Lung (tissue), 12 donors: ENCODE measurements around the gene DDX1. TPM values are rescaled to one million over a fixed set of nuclear protein-coding genes. Genes with fewer than 3 reads are reported as not detected.

Source experiments
- ATAC-seq: fragments of 200-7000 bp; cut with Tn5 transposase; one replicate; pipeline ENCODE4 v1.9.1; 2020; ENCODE audit warnings: moderate number of reproducible peaks; ENCODE audit not compliant: insufficient read depth, low FRiP score
- DNase-seq, 3 donors: peaks; one replicate each; pipeline ENCODE4 v3.0.0-alpha.2; 2013 to 2017
- H3K27ac ChIP-seq, 2 donors: one replicate each; pipeline ENCODE4 v1.5.1; 2013; ENCODE audit warnings: mild to moderate bottlenecking in 2 of 2, moderate library complexity in 2 of 2, control low read depth in 1 of 2, inconsistent platforms in 1 of 2, low read depth in 1 of 2, low read length in 1 of 2
- H3K27me3 ChIP-seq, 3 donors: one replicate each; pipeline ENCODE4 v1.5.1; 2013; ENCODE audit warnings: low read length in 2 of 3; ENCODE audit not compliant: control insufficient read depth in 3 of 3, insufficient read depth in 3 of 3
- H3K36me3 ChIP-seq, 4 donors: one replicate each; pipeline ENCODE4 v1.5.1; 2013; ENCODE audit warnings: low read length in 4 of 4, mild to moderate bottlenecking in 1 of 4, moderate library complexity in 1 of 4; ENCODE audit not compliant: control insufficient read depth in 4 of 4, insufficient read depth in 4 of 4
- H3K4me1 ChIP-seq, 5 donors: one replicate each; pipeline ENCODE4 v1.5.1; 2013; ENCODE audit warnings: low read length in 5 of 5, mild to moderate bottlenecking in 2 of 5, moderate library complexity in 1 of 5; ENCODE audit not compliant: control insufficient read depth in 5 of 5, insufficient read depth in 5 of 5
- H3K4me3 ChIP-seq: one replicate; pipeline ENCODE4 v1.5.1; 2013; ENCODE audit warnings: mild to moderate bottlenecking, control low read depth, moderate library complexity
- H3K9ac ChIP-seq, 2 donors: one replicate each; pipeline ENCODE4 v1.5.1; 2013; ENCODE audit warnings: low read length in 2 of 2, control low read depth in 1 of 2; ENCODE audit not compliant: insufficient read depth in 1 of 2
- H3K9me3 ChIP-seq, 4 donors: one replicate each; pipeline ENCODE4 v1.5.1; 2013; ENCODE audit warnings: low read length in 3 of 4, mild to moderate bottlenecking in 1 of 4, moderate library complexity in 1 of 4; ENCODE audit not compliant: control insufficient read depth in 4 of 4, insufficient read depth in 3 of 4
- WGBS, 2 donors: extraction: QIAGEN DNeasy Blood & Tissue Kit; methylation state at CpG; one replicate each; pipeline ENCODE4 v1.1.7; 2013; 5-methylcytosine and 5-hydroxymethylcytosine counted together
- polyA plus RNA-seq, 2 donors: library from polyadenylated mRNA; stranded (reverse); fragments of 200-250 nt; gene quantifications; one replicate each; pipeline ENCODE4 v1.2.1, GENCODE V29; 2013
- total RNA-seq, 2 donors: library from RNA; depleted of rRNA in 1 of 2; stranded (reverse); fragments of >200 nt in 1 of 2; gene quantifications; one replicate each; pipeline ENCODE4 v1.2.1, GENCODE V29; 2014 to 2021
- TF ChIP-seq, protein P1 (sequence below): IDR thresholded peaks from 2 replicates; pipeline ENCODE4 v1.5.1; 2012; ENCODE audit warnings: mild to moderate bottlenecking; ENCODE audit errors: control extremely low read depth, extremely low read depth
- donor health status: control.
- donor health status: control.
- donor health status: Bipolar disorder and iron deficiency.
- donor health status: healthy.
- donor health status: DM: yes; HTN: yes; CAD: no.

Gene DDX1
- total and polyA plus RNA-seq, 4 donors = 53.7 to 85.2 (median 60.5) TPM

DNA sequence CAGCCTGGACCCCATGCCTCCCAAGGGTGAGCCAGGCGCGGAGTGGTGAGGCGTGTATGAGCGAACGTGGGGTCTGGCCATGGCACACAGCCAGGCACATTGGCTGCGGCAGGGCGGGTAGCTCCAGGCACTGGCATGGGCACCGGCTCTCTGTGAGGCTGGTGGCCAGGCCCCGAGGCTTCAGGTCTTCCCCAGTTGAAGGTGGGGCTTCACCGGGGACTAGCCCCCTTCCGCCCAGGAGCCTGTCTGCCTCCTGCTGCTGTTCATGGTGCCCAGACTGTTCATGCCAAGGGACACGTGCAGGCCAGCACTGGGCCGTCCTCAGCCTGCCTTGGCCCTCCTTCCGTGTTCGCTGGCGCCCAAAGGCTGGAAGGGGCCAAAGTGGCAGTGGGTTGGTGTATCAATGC, 26.8 kb downstream of the DDX1 start:
- DNase-seq (no peak), ATAC-seq (no peak)
- TF ChIP-seq, protein P1, sequence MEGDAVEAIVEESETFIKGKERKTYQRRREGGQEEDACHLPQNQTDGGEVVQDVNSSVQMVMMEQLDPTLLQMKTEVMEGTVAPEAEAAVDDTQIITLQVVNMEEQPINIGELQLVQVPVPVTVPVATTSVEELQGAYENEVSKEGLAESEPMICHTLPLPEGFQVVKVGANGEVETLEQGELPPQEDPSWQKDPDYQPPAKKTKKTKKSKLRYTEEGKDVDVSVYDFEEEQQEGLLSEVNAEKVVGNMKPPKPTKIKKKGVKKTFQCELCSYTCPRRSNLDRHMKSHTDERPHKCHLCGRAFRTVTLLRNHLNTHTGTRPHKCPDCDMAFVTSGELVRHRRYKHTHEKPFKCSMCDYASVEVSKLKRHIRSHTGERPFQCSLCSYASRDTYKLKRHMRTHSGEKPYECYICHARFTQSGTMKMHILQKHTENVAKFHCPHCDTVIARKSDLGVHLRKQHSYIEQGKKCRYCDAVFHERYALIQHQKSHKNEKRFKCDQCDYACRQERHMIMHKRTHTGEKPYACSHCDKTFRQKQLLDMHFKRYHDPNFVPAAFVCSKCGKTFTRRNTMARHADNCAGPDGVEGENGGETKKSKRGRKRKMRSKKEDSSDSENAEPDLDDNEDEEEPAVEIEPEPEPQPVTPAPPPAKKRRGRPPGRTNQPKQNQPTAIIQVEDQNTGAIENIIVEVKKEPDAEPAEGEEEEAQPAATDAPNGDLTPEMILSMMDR = no peak
- H3K27me3 ChIP-seq = no peaks in the 10 kb centered on the region
- H3K9me3 ChIP-seq = no peaks in the 10 kb centered on the region
- no peak overlapping the region for H3K9ac ChIP-seq
- no peak overlapping the region for H3K27ac ChIP-seq
- peaks cover 15 to 35% (median 21%) of the 10 kb centered on the region in 4 donors for H3K36me3 ChIP-seq
- no peak overlapping the region for H3K4me3 ChIP-seq
- no peaks in the 10 kb centered on the region for H3K4me1 ChIP-seq
- WGBS, 2 donors = 97 to 99% methylated on average over 16 of the region's 16 CpGs

DNA sequence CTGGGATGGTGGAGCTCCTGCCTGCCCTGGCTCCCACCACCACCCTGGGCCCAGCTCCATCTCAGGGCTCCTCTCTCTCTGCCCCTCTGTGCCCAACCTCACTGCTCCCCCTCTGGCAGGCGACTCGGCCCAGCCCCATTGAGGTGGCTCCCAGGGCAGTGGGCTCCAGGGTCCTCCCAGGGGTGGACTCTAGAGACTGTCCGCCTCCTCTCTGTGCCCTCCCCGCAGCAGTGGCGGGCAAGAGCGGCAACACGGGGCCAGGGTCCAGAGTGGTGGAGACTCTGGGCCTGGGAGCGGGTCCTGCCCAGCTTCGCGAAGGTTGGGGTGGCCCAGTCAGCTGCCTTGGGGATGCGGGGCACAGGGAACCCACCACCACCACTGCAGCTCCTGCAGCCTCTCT, 27.4 kb downstream of the DDX1 start:
- WGBS, 2 donors = 97 to 98% methylated on average over 11 of the region's 11 CpGs
- Histone ChIP-seq H3K27me3 (no peaks in the 10 kb centered on the region), H3K4me1 (no peaks in the 10 kb centered on the region), H3K9ac (no peak overlapping the region), H3K4me3 (no peak overlapping the region), H3K27ac (no peak overlapping the region), H3K9me3 (no peaks in the 10 kb centered on the region), H3K36me3 (peaks cover 15 to 37% (median 24%) of the 10 kb centered on the region in 4 donors)
- no peak for ATAC-seq
- TF ChIP-seq, protein P1 = no peak
- no peak for DNase-seq

DNA sequence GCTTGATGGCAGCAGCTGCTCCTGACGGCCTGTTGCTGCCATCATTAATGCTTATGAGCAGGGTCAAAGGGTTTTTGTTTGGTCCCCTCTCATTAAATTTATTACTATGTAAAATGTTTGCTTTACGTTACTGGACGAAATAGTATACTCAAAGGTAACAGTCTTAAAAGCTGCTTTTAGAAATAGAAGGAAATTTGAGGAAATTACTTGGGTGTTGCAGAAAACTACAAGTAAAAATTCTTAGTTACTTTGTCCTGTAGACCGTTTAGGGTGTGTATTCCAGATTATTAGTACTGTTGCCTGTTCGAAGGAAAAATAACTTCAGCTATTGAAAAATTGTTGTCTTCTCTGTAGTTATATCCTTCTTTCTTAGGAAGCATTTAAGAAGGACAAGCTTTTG, 27.8 kb downstream of the DDX1 start:
- Histone ChIP-seq H3K27ac (no peak overlapping the region), H3K9me3 (no peaks in the 10 kb centered on the region), H3K9ac (no peak overlapping the region), H3K36me3 (peaks cover 16 to 41% (median 26%) of the 10 kb centered on the region in 4 donors), H3K4me1 (no peaks in the 10 kb centered on the region), H3K27me3 (no peaks in the 10 kb centered on the region), H3K4me3 (no peak overlapping the region)
- 78 to 79% methylated on average over 5 of the region's 5 CpGs for WGBS, 2 donors
- TF ChIP-seq, protein P1 = no peak
- no peak for ATAC-seq
- no peak for DNase-seq

DNA sequence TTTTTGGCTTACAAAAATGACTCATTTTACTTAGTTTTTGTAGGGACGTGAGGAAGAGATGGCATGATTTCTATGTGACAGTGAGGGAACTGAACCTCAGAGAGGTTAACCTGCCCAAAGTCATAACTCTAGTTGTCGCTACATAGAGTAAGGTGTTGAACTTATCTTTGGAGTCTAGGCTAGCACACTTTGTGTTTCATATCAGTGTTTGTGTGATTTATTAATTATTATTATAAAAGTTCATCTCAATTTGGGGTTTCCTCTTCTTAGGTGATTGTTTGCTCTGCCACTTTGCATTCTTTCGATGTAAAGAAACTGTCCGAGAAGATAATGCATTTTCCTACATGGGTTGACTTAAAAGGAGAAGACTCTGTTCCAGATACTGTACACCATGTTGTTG, 28.3 kb downstream of the DDX1 start:
- DNase-seq (no peak), ATAC-seq (no peak)
- Histone ChIP-seq H3K36me3 (peaks cover 17 to 45% (median 29%) of the 10 kb centered on the region in 4 donors), H3K9ac (no peak overlapping the region), H3K9me3 (no peaks in the 10 kb centered on the region), H3K27ac (no peak overlapping the region), H3K4me1 (no peaks in the 10 kb centered on the region), H3K4me3 (no peak overlapping the region), H3K27me3 (no peaks in the 10 kb centered on the region)
- TF ChIP-seq, protein P1 = no peak
- WGBS, 2 donors = 94 to 95% methylated on average over 4 of the region's 4 CpGs
